ENCODE data around the gene ACP7.
"Not testable (repeated sequence)": the region's sequence is repeated elsewhere in the genome, so short reads cannot be mapped to it uniquely, and the experiment has no call there.

ACP7 gene

DNA sequence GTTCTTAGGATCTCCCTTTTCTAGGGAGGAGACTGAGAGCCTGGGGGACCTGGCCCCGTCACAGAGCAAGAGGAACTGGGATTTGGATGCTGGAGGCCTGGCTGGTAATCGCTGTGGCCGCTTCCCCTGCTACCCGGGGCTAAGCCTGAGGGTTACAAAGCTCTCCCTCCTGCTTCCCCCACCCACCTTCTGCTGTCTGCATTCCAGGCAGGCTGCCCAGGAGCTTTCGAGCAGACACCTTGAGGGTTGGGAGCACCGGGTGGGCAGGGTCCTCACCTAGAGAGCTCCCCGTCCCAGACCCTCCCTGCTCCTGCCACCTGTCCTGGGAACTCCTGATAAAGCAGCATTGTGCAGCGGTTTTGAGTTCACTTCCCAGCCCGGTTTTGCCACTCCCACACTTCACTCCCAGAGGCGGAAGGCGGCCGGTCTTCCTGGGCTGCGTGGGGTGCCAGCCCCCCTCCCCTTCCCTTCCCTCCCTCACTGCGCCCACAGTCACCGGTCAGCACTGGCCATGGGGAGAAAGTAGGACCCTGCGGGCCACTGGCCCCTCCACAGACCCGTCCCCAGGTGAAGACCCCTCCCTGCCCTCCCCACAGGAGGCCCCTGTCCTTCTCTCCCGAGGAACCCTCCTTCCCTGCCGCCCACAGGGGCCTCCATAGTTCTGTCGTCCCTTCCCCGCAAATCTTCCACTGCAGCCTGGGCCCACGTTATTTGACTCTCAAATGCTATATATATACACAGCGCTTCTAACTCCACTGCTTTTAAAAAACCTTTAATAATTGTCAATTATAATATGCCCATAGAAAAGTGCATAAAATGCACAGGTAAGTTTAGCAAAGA, 49.5 kb downstream of the ACP7 start:
- DNase-seq, result no peak

DNA sequence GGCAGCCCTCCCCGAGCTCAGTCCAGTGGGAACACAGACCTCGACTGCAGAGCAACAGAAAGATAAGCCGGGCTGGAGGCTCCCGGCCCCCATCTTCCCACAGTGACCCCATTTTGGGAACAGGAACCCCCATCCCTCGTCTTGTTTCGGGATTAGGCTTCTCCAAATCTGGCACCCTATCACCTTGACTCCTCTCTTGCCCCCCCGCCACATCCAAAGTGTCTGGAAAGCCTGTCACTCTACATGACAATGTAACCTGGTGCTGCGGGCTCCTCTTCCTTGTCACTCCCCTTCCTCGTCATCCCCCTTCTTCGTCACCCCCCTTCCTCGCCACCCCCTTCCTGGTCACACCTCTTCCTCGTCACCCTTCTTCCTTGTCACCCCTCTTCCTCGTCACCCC, 51.5 kb downstream of the ACP7 start:
- no peak for DNase-seq

DNA sequence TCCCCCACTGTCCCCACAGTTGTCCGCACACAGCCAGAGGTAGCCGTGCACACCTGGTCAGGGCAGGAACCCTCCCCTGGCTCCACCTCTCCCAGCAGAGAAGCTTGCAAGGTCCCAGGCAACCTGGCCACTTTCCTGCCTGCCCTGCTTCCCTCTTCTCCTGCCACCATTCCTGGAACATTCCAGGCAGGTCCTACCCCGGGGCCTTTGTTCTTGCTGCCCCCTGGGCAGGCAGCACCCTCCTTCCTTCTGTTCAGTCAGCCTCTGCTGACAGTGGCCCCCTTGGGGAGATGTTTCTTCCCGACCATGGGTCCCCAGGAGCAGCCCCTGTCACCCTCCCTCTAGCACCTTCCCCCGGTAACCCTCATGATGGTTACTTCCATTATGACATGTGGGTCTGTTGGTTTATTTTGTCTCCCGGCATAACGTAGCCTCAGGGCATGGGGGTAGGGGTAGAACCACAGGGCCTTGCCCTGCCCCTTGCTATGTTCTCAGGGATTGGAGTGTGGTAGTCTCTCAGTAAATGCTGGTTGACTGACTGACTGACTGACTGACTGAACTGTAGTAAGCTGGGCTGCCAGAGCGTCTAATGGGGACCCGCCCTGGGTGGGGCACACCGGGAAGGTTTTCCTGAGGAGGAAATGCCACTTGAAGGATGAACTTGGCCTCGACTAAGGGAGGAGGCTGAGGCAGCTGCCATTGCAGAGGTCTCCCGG, 52.2 kb downstream of the ACP7 start:
- no peak for DNase-seq

DNA sequence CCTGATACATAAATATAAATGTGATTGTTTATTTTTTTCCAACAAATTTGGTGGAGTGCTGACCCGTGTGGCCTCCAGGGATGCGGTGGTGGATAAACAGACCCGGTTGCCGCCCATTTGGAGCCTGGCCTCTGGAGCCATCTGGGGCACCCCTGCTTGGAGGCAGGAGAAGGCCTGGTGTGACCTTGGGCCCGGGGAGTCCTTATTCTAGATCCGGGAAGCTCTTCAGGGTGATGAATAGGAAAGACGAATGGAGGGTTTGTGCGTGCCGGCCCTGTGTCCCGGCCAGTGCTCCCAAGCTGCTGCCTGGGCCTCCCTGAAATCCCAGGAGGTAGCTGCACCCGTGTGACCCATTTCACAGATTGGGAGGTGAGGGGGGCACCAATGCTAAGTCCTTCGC, 53.0 kb downstream of the ACP7 start:
- DNase-seq, result no peak

DNA sequence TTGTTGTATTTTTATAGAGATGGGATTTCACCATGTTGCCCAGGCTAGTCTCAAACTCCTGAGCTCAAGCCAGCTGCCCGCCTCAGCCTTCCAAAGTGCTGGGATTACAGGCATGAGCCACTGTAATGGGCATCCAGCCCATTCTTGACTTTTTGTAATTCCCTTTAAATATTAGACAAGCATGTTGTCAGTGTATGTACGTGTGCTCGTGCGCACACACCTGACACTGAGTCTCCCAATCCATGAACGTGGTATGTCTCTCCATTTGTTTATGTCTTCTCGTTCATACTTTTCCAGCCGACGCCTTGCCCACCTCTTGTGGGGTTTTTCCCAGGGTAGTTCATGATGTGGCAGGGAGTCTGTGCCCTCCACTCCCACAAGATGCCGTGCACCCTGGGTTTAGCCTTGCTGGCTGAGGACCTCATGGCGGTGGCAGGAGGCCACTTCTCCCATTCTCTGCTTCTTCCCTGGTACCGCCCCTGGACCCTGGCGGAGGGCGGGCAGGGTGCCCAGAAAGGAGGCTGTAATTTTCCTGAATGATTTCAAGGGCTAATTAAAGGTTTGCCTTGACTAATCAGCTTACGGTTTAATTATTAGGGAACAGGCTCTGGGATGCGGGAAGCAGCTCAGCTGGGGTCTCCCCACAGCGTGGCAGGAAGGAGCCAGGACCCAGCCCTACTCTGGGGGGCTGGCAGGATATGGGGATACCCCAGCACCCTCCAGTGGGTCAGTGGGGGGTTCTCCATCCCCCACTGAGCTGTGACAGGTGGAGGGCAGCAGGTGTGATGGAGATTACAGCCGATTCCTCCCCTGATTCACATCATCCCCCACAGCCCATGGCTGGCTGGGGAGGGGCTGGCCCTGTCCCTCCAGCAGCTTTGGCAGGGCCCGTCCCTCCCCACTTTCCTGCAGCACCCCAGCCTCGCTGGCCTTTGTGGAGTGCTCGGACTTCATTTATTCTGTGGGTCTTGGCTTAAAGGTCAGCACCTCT, 54.3 kb downstream of the ACP7 start:
- DNase-seq, result no peak

GRCh38 chr19:39139305-39139874, 55.2 kb downstream of the ACP7 start:
- no peak for DNase-seq

GRCh38 chr19:39139971-39140453, 55.8 kb downstream of the ACP7 start:
- no peak for DNase-seq

- DNase-seq, result no peak
Observed at GRCh38 chr19:39140594-39140993, 56.4 kb downstream of the ACP7 start.

DNA sequence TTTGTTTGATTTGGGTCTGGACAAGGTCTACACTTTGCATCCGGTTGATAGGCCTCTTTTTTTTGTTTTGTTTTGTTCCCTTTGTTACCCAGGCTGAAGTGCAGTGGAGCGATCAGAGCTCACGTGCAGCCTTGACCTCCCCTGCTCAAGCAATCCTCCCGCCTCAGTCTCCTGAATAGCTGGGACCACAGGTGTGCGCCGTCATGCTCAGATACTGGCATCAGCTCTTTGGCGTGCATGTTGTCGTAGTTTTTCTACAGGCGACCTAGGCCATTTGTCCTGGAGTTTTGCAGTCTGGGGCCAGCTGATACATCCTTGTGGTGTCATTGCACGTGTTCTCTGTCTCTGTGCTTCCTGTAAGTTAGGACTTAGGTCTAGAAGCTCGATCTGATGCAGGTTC, 57.8 kb downstream of the ACP7 start:
- DNase-seq, result no peak

DNA sequence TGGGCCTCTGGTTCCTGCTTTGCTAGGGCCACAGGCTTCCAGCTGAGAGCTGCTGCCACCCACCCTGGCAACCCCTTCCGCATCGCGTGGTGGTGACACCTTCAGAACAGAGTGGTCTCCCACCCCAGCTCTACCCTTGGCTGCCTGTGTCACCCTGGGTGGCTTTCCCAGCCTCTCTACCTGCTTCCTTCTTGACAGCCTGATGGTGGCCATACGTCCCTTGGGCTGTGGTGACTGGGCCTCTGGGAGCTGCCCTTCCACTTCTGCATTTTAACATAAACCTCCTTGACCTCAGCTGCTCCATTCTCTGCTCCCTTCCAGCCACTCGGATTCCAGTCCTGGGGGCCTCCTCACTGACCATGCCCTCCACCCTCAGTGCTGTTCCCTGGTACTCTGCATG, 58.5 kb downstream of the ACP7 start:
- DNase-seq, result no peak

GRCh38 chr19:39143757-39144289, 59.7 kb downstream of the ACP7 start:
- DNase-seq, result not testable (repeated sequence)

DNA sequence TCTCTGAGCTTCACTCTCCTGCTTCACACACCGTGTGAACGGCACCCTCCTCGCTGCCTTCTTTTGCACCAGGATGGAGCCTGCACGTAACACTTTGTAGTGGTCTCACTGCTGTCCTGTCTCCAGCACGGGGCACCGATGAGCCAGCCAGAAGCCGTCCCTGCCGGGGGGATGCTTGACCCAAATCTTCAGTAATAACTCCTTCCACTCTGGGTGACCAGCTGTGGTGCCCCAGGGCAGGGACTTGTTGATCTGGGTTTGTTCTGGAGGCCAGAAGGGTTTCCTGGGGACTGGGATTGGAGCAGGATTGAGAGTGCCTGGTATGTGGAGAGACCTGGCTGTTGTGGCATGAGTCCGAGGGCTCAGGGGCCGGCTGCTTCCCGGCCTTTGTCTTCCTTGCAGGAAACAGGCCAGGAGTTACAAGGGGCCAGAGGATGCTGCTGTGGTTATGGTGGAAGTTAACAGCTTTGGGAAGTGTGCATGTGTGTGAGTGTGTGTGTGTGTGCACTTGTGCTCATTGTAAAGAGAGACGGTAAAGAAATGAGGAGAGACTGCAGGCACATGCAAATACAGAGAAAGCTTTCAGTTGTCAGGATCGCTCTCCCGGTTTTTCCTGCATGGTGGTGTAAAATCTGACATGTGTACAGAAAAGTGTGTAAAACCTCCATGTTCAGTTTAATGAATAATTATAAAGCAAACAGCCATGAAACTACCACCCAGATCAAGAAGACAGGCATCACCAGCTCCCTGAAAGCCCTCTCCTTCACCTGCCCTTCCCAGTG, 60.3 kb downstream of the ACP7 start:
- no peak for DNase-seq

DNA sequence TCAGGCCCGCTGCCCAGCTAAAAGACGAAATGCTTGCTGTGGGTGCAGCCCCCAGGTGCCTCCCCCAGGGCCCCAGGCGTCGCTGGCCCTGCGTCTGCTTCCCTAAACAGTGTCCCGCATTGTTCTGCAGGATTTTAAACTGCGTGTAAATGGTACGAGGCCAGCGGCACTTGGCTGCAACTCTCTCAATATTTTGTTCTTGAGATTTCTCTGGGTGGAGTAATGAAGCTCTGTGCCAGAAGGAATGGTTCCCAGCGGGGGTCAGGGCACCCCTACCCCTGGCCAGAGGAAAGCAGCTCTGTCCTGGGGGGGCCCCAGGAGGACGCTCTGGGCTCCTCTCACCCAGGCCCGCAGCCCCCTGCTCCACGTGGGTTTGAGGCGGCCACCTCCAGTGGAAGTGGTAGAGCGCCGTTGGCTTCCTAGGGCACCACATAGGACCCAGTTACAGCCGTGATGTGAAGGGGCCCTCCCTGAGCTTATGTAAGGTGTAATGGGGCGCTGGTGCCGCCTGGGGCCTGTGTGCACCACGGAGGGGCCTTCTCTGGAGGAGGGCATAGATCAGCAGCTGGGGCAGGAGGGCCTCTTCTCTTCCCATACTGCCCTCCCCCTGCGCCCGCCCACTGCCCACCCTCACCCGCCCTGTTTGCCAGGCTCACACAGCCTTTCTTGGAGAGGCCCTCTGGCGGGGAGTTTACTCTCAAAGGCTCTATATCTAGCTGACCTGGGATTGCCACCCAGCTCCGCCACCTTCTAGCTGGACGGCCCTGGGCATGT, 61.2 kb downstream of the ACP7 start:
- no peak for DNase-seq

GRCh38 chr19:39146091-39146490, 61.9 kb downstream of the ACP7 start:
- DNase-seq, result no peak

DNA sequence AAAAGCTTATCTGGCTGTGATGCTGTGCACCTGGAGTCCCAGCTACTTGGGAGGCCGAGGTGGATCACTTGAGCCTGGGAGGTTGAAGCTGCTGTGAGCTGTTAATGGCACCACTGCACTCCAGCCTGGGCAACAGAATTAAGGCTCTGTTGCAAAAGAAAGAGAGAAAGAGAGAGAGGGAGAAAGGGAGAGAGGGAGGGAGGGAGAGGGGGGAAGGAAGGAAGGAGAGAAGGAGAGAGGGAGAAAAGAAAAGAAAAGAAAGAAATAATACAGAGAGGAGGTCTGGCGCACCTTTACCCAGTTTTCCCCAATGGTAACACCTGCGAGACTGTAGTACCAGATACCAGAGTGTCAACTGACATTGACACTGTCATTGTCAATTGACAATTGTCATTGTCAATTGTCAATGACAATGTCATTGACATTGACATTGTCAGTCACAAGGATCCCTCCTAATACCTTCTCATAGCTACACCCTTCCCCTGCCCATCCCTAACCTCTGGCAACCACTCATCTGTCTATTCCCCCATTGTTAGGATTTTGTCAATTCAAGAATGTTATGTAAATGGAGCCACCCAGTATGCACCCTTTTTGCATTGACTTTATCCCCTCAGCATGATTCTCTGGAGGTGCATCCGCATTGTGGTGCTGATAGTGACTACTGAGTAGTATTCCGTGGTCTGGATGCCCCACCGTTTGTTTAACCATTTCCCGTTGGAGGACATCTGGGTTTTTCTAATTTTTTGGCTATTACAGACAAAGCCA, 62.7 kb downstream of the ACP7 start:
- no peak for DNase-seq

- no peak for DNase-seq
Observed at GRCh38 chr19:39147480-39147879, 63.3 kb downstream of the ACP7 start.

DNA sequence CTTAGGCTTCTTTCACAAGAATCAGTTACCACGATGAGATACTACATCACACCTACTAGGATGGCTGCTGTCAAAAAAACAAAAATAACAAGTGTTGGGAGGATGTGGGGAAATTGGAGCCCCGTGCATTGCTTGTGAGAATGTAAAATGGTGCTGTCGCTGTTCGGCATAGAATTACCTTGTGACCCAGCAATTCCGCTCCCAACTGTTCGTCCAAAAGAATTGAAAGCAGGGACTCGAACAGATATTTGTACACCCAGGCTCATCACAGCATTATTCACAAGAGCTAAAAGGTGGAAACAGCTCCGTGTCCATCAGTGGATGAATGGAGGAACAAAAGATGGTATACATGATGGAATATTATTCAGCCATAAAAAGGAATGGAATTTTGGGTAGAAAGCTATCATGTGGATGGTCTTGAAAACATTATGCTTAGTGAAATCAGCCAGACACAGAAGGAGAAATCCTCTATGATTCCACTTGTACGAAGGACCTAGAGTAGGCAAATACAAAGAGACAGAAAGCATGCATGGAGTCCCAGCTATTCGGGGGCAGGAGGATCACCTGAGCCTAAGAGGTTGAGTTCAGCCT, 64.9 kb downstream of the ACP7 start:
- DNase-seq, result no peak

- no peak for DNase-seq
Observed at GRCh38 chr19:39150235-39150634, 66.1 kb downstream of the ACP7 start.

DNA sequence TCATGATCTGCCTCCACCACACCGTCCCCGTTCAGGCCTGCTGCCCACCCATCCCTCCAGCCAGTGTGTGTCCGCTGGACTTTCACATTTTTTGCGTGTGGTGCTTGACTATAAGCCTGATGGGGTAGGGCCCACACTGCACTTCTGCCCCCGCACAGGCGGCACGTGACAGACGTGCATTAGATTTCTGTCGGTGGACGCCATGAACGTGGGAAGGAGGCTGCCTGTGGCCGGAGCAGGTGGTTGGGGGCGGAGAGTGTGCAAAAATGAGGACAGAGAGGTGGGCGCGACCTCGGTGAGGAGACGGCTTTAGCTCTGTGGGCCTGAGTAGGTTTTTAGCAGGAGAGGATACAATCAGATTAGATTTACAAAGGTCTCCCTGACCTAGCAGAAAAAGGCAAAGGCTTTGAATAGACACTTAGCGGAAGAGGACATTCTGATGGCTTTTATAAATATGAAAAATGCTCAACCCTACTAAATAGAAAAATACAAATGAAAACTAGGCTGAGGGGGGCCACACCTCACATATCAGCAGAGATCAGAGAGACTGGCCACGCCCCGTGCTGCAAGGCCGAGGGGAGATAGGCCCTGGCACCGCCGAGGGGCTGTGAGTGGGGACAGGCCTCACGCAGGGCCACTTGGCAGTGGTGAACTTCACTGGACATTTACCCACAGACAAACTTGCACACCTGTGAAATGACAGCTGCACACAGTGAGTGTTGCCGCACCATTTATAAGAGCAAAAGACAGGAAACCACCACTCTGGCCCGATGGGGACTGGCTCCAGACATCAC, 66.8 kb downstream of the ACP7 start:
- DNase-seq, result no peak
